Activated T-helper 1 cell treated with anti-CD3 and anti-CD28 coated beads, Interleukin-12 subunit alpha, Interleukin-12 subunit beta, Interleukin-2, Interleukin-4 antibody, amounts not matched to agents 30 ng/mL and 10 ng/mL and 1 ng/mL, durations not matched to agents 14 hours and 24 hours and 36 hours (primary cell): ENCODE data around the gene INPP5A. TPM values are rescaled to one million over a fixed set of nuclear protein-coding genes. Genes with fewer than 3 reads are reported as not detected.
"Not testable (repeated sequence)": the region's sequence is repeated elsewhere in the genome, so short reads cannot be mapped to it uniquely, and the experiment has no call there.

Experiments used
- DNase-seq: peaks from one replicate; pipeline ENCODE4 v3.0.0; 2021; ENCODE audit warnings: low spot score
- H3K27ac Mint-ChIP-seq: one replicate; pipeline ENCODE4 v1.8.0; 2021; ENCODE audit warnings: mild to moderate bottlenecking, mixed read lengths
- H3K27me3 Mint-ChIP-seq: one replicate; pipeline ENCODE4 v1.8.0; 2022; ENCODE audit warnings: mild to moderate bottlenecking, moderate library complexity, mixed read lengths; ENCODE audit not compliant: insufficient read depth
- H3K36me3 Mint-ChIP-seq: one replicate; pipeline ENCODE4 v1.8.0; 2021; ENCODE audit warnings: low read depth, mixed read lengths
- H3K4me1 Mint-ChIP-seq: one replicate; pipeline ENCODE4 v1.8.0; 2021; ENCODE audit warnings: low read depth, mixed read lengths
- H3K4me3 Mint-ChIP-seq: one replicate; pipeline ENCODE4 v1.8.0; 2021; ENCODE audit warnings: mild to moderate bottlenecking, moderate library complexity, mixed read lengths
- H3K9me3 Mint-ChIP-seq: one replicate; pipeline ENCODE4 v1.8.0; 2021; ENCODE audit warnings: mixed read lengths
- intact Hi-C: fragments of 100-400 bp; cut with micrococcal nuclease; formaldehyde crosslinking; loops from one replicate; pipeline ENCODE4 v1.15.1; 2024
- total RNA-seq: library from RNA; stranded (reverse); gene quantifications from 2 replicates; pipeline ENCODE4 v1.2.3, GENCODE V29; 2022

The INPP5A gene
- total RNA-seq, 1 donor from 2014 or later = 13.4 TPM

DNA sequence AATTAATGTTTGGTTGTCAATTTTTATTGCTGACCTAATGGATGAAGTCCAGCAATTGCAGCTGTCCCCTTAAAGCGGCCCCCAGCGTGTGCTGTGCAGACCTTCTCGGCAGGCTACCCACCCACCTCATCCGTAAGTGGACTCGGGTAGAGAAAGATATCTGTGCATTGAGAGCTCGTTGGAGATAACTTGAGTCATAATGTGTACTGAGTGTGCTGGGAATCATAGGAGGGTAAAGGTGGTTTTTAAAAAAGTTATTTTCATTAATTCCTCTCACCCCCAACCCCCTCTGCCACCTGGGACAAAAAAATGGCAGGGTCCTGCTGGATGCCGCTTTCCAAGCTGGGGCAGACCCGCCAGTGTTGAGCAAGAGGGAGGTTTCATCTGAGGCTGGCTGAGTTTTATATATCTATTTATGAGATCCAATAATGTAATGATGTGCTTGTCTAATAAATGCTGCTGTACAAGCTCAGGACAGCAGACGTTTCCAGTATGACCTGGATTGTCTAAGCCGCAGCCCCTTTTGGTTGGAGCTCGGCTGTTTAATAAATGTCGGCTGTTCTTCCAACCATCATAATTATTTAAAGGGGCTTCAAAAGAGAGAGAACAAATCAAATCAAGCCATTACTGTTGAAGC lies 129.2 kb downstream of the INPP5A start:
- Mint-ChIP-seq H3K27ac (no peak overlapping the region), H3K36me3 (no peaks in the 10 kb centered on the region), H3K4me3 (no peak overlapping the region), H3K4me1 (peaks cover 10% of the 10 kb centered on the region), H3K9me3 (no peaks in the 10 kb centered on the region), H3K27me3 (no peaks in the 10 kb centered on the region)
- DNase-seq = no peak
- intact Hi-C loops = no loop called here

DNA sequence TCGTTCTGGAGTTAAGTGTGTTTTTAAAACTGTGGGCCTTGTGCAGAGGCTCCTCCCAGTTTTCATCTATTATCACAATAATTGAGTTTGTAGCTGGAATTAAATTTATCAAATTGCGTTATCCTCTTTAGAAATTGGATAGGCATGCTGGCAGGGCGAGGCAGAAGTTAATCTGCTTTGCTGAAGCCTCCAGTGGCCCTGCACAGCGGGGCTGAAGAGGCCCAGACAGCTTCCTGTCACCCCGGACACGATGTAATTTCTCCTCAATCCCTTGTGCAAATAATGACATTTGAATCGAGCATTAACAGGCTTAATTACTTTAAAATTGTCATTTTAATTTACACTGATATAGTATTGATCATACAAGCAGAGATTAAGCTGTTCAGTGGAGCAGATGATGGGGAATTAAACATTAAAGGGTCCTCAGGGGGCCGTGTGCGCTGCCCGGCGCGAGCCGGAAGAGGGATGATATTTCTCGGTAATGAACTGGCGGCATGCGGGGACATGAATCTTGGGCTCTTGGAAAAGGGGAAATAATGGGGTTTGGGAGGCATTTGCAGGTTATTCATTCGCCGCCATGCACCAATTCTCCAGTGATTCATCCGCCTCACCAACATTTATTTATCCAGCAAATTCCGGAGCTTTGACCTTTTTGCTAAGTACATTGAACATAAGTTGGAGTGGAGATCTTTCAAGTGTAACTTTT lies 129.9 kb downstream of the INPP5A start:
- H3K27me3 Mint-ChIP-seq = no peaks in the 10 kb centered on the region
- H3K36me3 Mint-ChIP-seq = no peaks in the 10 kb centered on the region
- intact Hi-C loops = no loop called here
- no peak for DNase-seq
- no peaks in the 10 kb centered on the region for H3K9me3 Mint-ChIP-seq
- H3K4me3 Mint-ChIP-seq = no peak overlapping the region
- H3K27ac Mint-ChIP-seq = no peak overlapping the region
- peaks cover 10% of the 10 kb centered on the region for H3K4me1 Mint-ChIP-seq

DNA sequence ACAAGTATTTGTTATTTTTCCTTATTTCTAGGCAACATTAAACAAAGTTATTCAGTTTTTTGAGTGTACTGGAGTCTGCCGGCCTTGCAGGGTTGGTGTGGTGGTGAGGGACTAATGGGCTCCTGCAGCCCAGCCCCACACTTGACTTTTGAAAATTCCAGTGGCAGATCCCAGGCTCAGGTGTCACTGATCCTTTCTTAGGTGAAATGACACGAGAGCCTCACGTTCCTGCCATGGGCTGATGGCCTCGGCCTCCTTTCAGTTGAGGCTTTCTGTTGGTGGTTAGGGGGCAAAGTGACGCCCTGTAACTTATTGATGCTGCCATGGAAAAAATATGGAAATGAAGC lies 130.4 kb downstream of the INPP5A start:
- no peak overlapping the region for H3K27ac Mint-ChIP-seq
- no peak for DNase-seq
- no peaks in the 10 kb centered on the region for H3K9me3 Mint-ChIP-seq
- intact Hi-C loops = no loop called here
- H3K4me1 Mint-ChIP-seq = peaks cover 10% of the 10 kb centered on the region
- H3K27me3 Mint-ChIP-seq = no peaks in the 10 kb centered on the region
- no peaks in the 10 kb centered on the region for H3K36me3 Mint-ChIP-seq
- no peak overlapping the region for H3K4me3 Mint-ChIP-seq

DNA sequence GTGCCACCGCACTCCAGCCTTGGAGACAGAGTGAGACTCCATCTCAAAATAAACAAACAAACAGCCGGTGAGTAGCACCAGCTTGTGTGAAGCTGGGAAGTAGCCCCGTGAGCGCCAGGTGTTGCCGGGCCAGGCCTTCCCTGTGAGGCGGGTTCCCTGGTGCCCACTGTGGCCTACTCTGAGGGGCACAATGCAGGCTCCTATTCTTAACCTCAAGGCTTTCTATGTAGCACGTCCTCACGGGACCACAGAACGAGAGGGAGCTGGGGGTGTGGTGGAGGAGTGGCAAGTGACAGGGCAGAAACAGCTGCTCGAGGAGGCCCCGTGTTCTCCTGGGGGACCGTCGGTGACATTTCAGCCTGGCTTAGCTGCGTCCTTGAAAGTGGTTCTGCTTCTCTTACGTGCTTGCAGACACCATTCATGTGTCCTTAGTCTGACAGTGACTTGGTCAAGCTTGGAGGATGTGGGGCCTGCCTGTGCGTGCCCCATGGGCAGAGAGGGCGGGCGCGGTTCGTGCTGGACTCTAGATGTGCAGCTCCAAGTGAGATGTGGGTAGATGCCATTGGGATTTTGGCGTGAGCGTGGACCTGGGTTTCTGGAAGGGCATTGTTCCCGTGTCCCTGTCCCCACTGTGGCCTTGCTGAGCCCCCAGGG lies 131.7 kb downstream of the INPP5A start:
- DNase-seq = no peak
- H3K36me3 Mint-ChIP-seq = no peaks in the 10 kb centered on the region
- H3K4me3 Mint-ChIP-seq = no peak overlapping the region
- H3K4me1 Mint-ChIP-seq = peaks cover 10% of the 10 kb centered on the region
- H3K27ac Mint-ChIP-seq = no peak overlapping the region
- H3K27me3 Mint-ChIP-seq = no peaks in the 10 kb centered on the region
- no peaks in the 10 kb centered on the region for H3K9me3 Mint-ChIP-seq
- intact Hi-C loops = no loop called here

GRCh38 chr10:132670546-132671227 lies 133.1 kb downstream of the INPP5A start:
- H3K27ac Mint-ChIP-seq = no peak overlapping the region
- intact Hi-C loops = no loop called here
- H3K4me1 Mint-ChIP-seq = peaks cover 10% of the 10 kb centered on the region
- no peaks in the 10 kb centered on the region for H3K27me3 Mint-ChIP-seq
- no peak overlapping the region for H3K4me3 Mint-ChIP-seq
- H3K36me3 Mint-ChIP-seq = no peaks in the 10 kb centered on the region
- H3K9me3 Mint-ChIP-seq = no peaks in the 10 kb centered on the region
- no peak for DNase-seq

GRCh38 chr10:132671228-132672154 lies 133.9 kb downstream of the INPP5A start:
- Mint-ChIP-seq H3K9me3 (no peaks in the 10 kb centered on the region), H3K4me3 (no peak overlapping the region), H3K36me3 (no peaks in the 10 kb centered on the region), H3K4me1 (peaks cover 3% of the 10 kb centered on the region), H3K27ac (no peak overlapping the region), H3K27me3 (no peaks in the 10 kb centered on the region)
- DNase-seq = no peak
- intact Hi-C loops = no loop called here

GRCh38 chr10:132673746-132674145 lies 136.2 kb downstream of the INPP5A start:
- H3K36me3 Mint-ChIP-seq, H3K27ac Mint-ChIP-seq, H3K9me3 Mint-ChIP-seq, H3K27me3 Mint-ChIP-seq, H3K4me3 Mint-ChIP-seq, intact Hi-C loops, H3K4me1 Mint-ChIP-seq, DNase-seq: not testable (repeated sequence)

DNA sequence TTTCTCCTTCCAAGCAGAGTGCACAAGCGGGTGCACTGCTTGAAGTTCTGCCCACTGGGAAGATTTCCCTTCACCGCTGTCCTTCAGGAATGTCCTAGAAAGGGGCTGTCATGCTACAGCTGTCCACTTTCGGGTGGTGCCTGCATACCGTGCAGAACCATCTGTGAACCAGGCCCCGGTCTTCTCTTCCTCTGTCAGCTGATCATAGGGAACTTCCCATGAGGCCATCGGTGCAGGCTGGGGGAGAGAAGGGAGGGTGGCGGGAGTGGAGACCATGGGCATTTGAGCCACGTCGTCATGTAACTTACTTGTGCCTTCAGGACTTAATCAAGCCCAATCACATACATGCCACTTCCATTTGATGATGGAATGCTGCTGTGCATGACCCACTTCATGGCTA lies 136.7 kb downstream of the INPP5A start:
- no peak for DNase-seq
- Mint-ChIP-seq H3K4me1 (no peaks in the 10 kb centered on the region), H3K27me3 (no peaks in the 10 kb centered on the region), H3K4me3 (no peak overlapping the region), H3K36me3 (no peaks in the 10 kb centered on the region), H3K9me3 (no peaks in the 10 kb centered on the region), H3K27ac (no peak overlapping the region)
- intact Hi-C loops = no loop called here

GRCh38 chr10:132675031-132675740 lies 137.6 kb downstream of the INPP5A start:
- no peaks in the 10 kb centered on the region for H3K36me3 Mint-ChIP-seq
- H3K9me3 Mint-ChIP-seq = no peaks in the 10 kb centered on the region
- intact Hi-C loops = no loop called here
- H3K4me1 Mint-ChIP-seq = no peaks in the 10 kb centered on the region
- H3K4me3 Mint-ChIP-seq = no peak overlapping the region
- no peak for DNase-seq
- H3K27me3 Mint-ChIP-seq = no peaks in the 10 kb centered on the region
- H3K27ac Mint-ChIP-seq = no peak overlapping the region

DNA sequence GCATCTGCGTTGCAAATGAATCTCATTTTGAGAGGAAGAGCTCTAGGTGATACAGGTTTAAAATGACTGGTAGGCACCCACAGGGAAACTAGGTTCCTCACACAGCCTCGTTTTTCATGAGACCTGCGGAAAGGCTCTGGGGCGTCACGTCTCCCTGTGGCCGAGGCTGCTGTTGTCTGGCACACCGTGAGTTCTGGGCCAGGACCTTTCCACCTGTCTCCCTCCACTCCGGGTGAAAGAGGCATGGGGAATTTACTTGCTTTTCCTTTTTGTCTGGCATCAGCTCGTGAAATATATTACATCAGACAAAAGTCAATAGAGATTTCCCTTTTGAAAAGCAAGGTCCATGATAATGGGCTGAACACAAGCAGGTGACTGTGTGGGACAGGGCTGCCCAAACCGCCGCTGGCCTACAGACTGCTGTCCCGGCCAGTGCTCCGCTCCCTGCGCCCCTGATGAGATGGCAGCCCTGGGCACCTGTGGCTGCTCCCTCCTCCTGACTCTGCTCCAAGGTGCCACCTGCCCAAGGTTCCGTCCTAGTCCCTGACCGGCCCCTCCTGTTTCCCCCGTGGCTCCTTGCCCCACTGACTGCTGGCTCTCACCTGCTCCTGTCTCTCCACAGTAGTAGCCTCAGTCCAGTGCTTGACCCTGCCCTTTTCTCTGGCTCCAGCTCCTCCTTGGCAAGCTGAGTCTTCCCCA lies 138.8 kb downstream of the INPP5A start:
- H3K36me3 Mint-ChIP-seq = no peaks in the 10 kb centered on the region
- no peak for DNase-seq
- H3K27me3 Mint-ChIP-seq = no peaks in the 10 kb centered on the region
- H3K4me1 Mint-ChIP-seq = no peaks in the 10 kb centered on the region
- H3K27ac Mint-ChIP-seq = no peak overlapping the region
- intact Hi-C loops = no loop called here
- no peak overlapping the region for H3K4me3 Mint-ChIP-seq
- no peaks in the 10 kb centered on the region for H3K9me3 Mint-ChIP-seq

- Mint-ChIP-seq H3K27me3 (no peaks in the 10 kb centered on the region), H3K4me1 (no peaks in the 10 kb centered on the region), H3K9me3 (no peaks in the 10 kb centered on the region), H3K27ac (no peak overlapping the region), H3K36me3 (no peaks in the 10 kb centered on the region), H3K4me3 (no peak overlapping the region)
- intact Hi-C loops = no loop called here
- no peak for DNase-seq
Measured at GRCh38 chr10:132677096-132677472, 139.5 kb downstream of the INPP5A start.
